Suprapubic skin (tissue), 4 donors: Measurements from ENCODE around the gene PDXP. TPM values are rescaled to one million over a fixed set of nuclear protein-coding genes. Genes with fewer than 3 reads are reported as not detected.

ENCODE experiments used
- DNase-seq, 2 donors: peaks; one replicate each; pipeline ENCODE4 v3.0.0-alpha.2; 2019; ENCODE audit warnings: low spot score in 2 of 2
- H3K27ac ChIP-seq: fragments of 200-600 bp; sonication (generic); one replicate; pipeline ENCODE4 v1.5.1; 2019
- H3K27me3 ChIP-seq: fragments of 200-600 bp; sonication (generic); one replicate; pipeline ENCODE4 v1.5.1; 2019
- H3K36me3 ChIP-seq: fragments of 200-600 bp; sonication (generic); one replicate; pipeline ENCODE4 v1.5.1; 2019
- H3K4me1 ChIP-seq: fragments of 200-600 bp; sonication (generic); one replicate; pipeline ENCODE4 v1.5.1; 2019
- H3K4me3 ChIP-seq: fragments of 200-600 bp; sonication (generic); one replicate; pipeline ENCODE4 v1.5.1; 2019; ENCODE audit warnings: mild to moderate bottlenecking
- H3K9me3 ChIP-seq: fragments of 200-600 bp; sonication (generic); one replicate; pipeline ENCODE4 v1.5.1; 2019
- CTCF ChIP-seq, 2 donors: fragments of 200-600 bp in 1 of 2; fragments of 450-650 bp in 1 of 2; sonication (generic) in 1 of 2; IDR thresholded peaks; one replicate each; pipeline ENCODE4 v1.5.1; 2016 to 2019; ENCODE audit warnings: antibody characterized with exemption in 2 of 2, mild to moderate bottlenecking in 1 of 2, moderate library complexity in 1 of 2
- EP300 ChIP-seq: sonication (generic); formaldehyde crosslinking; IDR thresholded peaks from one replicate; pipeline ENCODE4 v1.6.1; 2017; ENCODE audit warnings: antibody characterized with exemption
- POLR2A ChIP-seq, 2 donors: fragments of 450-650 bp; IDR thresholded peaks; one replicate each; pipeline ENCODE4 v1.6.1; 2017; ENCODE audit warnings: antibody characterized with exemption in 2 of 2, mild to moderate bottlenecking in 2 of 2, moderate library complexity in 2 of 2
- POLR2AphosphoS5 ChIP-seq, 3 donors: sonication (generic); formaldehyde crosslinking; IDR thresholded peaks; one replicate each; pipeline ENCODE4 v1.6.1; 2017; ENCODE audit warnings: antibody characterized with exemption in 3 of 3
- WGBS: methylation state at CpG from one replicate; pipeline ENCODE4 v1.1.5; 2018; 5-methylcytosine and 5-hydroxymethylcytosine counted together
- total RNA-seq, 4 donors: library from RNA; depleted of rRNA; stranded (reverse); fragments of >200 nt; gene quantifications; one replicate each; pipeline ENCODE4 v1.1.0, GENCODE V29; 2016

The PDXP gene
- total RNA-seq, 4 donors from 2014 or later, result 4.2 to 6.1 (median 4.9) TPM

DNA sequence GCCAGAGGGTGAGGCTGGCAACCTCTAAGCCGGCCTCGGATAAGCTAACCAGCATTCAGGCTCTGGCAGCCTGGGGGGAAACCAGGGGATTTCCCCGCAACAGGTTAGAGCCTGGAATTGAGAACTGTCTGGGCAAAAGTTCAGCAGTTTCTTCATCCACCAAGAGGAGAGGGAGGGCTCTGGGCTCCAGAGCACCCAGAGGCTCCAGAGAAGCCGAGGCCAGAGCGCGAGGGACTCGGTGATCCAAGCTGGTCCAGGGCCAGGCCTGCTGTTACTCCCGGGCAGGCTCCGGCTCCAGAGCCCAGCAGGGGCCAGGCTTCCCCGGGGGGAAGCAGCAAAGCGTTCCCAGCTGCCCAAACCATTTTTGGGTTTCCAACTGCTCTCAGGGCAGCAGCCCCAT is 32.4 kb upstream of the PDXP start:
- 21% methylated on average over 4 of the region's 11 CpGs for WGBS
- Histone ChIP-seq H3K9me3 (no peaks in the 10 kb centered on the region), H3K27ac (peak overlapping the region; percentile 53), H3K27me3 (no peaks in the 10 kb centered on the region), H3K4me1 (peaks cover 48% of the 10 kb centered on the region), H3K4me3 (no peak overlapping the region), H3K36me3 (peaks cover 39% of the 10 kb centered on the region)
- peak; percentile 80 to 89 for DNase-seq
- no peak for TF ChIP-seq POLR2AphosphoS5 (IDR thresholded peaks at IDR 0.05)
- no peak for TF ChIP-seq EP300
- no peak for TF ChIP-seq CTCF (IDR thresholded peaks at IDR 0.05)
- no peak for TF ChIP-seq POLR2A (IDR thresholded peaks at IDR 0.05)

- H3K4me1 ChIP-seq, result peaks cover 48% of the 10 kb centered on the region
- WGBS, result 45% methylated on average over 12 of the region's 13 CpGs
- DNase-seq, result peak in 1 of 2 donors; percentile 62
- peaks cover 39% of the 10 kb centered on the region for H3K36me3 ChIP-seq
- H3K27ac ChIP-seq, result peak overlapping the region; percentile 53
- H3K4me3 ChIP-seq, result no peak overlapping the region
- TF ChIP-seq POLR2A (IDR thresholded peaks at IDR 0.05) (no peak), CTCF (IDR thresholded peaks at IDR 0.05) (no peak)
- H3K9me3 ChIP-seq, result no peaks in the 10 kb centered on the region
- H3K27me3 ChIP-seq, result no peaks in the 10 kb centered on the region
These were observed 31.9 kb upstream of the PDXP start for GRCh38 chr22:37626556-37627075.

GRCh38 chr22:37627121-37627520 is 31.4 kb upstream of the PDXP start:
- 45% methylated on average over 5 of the region's 7 CpGs for WGBS
- H3K9me3 ChIP-seq, result no peaks in the 10 kb centered on the region
- DNase-seq, result no peak
- peaks cover 39% of the 10 kb centered on the region for H3K36me3 ChIP-seq
- no peak overlapping the region for H3K4me3 ChIP-seq
- TF ChIP-seq EP300 (no peak), CTCF (IDR thresholded peaks at IDR 0.05) (no peak), POLR2A (IDR thresholded peaks at IDR 0.05) (no peak), POLR2AphosphoS5 (IDR thresholded peaks at IDR 0.05) (no peak)
- H3K4me1 ChIP-seq, result peaks cover 48% of the 10 kb centered on the region
- peak overlapping the region; percentile 53 for H3K27ac ChIP-seq
- H3K27me3 ChIP-seq, result no peaks in the 10 kb centered on the region

DNA sequence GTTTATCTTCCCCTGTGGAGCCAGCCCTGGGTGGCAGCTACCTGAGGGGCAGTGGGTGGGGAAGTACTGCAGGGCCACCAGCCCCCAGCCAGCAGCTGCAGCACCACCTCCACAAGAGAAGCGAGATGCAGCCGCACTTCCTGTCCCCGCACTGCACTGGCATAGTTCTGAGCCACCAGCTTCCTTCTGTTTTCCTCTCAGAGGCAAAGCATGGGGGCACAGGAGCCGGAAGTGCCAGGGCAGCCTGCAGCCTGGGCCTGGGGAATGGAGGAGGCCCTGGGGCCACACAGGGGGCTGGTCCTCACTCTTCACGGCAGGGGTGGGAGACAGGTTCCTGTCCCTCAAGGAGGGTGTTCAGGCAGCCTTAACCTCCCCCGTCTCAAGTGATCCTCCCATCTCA is 31.0 kb upstream of the PDXP start:
- peak overlapping the region; percentile 1 for H3K27ac ChIP-seq
- H3K36me3 ChIP-seq, result peaks cover 39% of the 10 kb centered on the region

DNA sequence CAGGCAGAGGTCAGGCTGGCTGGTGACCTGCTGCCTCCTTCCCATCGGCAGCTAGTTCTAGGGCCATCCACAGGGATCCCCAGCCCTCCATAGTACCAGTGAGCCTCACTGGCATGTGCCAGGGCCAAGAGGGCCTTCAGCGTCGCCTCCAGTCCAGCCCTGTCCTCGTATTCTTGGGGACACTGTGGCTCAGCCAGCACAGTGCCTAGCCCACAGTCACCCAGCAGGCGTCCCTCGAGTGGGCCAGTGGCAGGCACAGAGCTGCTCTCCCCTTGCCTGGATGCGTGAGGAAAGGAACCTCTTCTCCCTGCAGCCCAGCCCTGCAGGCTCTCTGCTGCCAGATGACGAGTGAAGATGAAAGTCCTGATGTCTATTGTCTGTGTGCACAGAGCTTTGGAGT is 29.7 kb upstream of the PDXP start:
- TF ChIP-seq CTCF (IDR thresholded peaks at IDR 0.05) (no peak), POLR2A (IDR thresholded peaks at IDR 0.05) (no peak), EP300 (no peak), POLR2AphosphoS5 (IDR thresholded peaks at IDR 0.05) (no peak)
- WGBS, result 90% methylated on average over 4 of the region's 8 CpGs
- Histone ChIP-seq H3K9me3 (no peaks in the 10 kb centered on the region), H3K36me3 (peaks cover 35% of the 10 kb centered on the region), H3K27me3 (no peaks in the 10 kb centered on the region), H3K4me1 (peaks cover 50% of the 10 kb centered on the region), H3K27ac (no peak overlapping the region), H3K4me3 (no peak overlapping the region)
- no peak for DNase-seq

More for the DNA sequence above, 31.0 kb upstream of the PDXP start:
- no peaks in the 10 kb centered on the region for H3K27me3 ChIP-seq
- H3K4me3 ChIP-seq, result no peak overlapping the region
- DNase-seq, result no peak
- TF ChIP-seq POLR2A (IDR thresholded peaks at IDR 0.05) (no peak), POLR2AphosphoS5 (IDR thresholded peaks at IDR 0.05) (no peak), CTCF (IDR thresholded peaks at IDR 0.05) (no peak), EP300 (no peak)
- no peaks in the 10 kb centered on the region for H3K9me3 ChIP-seq
- 71% methylated on average over 1 of the region's 6 CpGs for WGBS
- H3K4me1 ChIP-seq, result peaks cover 48% of the 10 kb centered on the region
